LHCN-M2 (cell line): ENCODE data around the gene DHX9. TPM values are rescaled to one million over a fixed set of nuclear protein-coding genes. Genes with fewer than 3 reads are reported as not detected.

Experiments used
- DNase-seq: peaks from one replicate; pipeline ENCODE4 v3.0.0-alpha.2; 2012; ENCODE audit warnings: low read depth
- total RNA-seq: library from RNA; depleted of rRNA; stranded (reverse); fragments of >200 nt; gene quantifications from 2 replicates; pipeline ENCODE4 v1.2.3, GENCODE V29; 2014

Gene DHX9
- total RNA-seq, 1 experiment from 2014 or later, result 166 TPM

- no peak for DNase-seq
Observed at GRCh38 chr1:182841368-182841988, 2.3 kb downstream of the DHX9 start.

- no peak for DNase-seq
Observed at GRCh38 chr1:182842265-182842664, 3.1 kb downstream of the DHX9 start.

GRCh38 chr1:182845379-182845778 is 6.2 kb downstream of the DHX9 start:
- DNase-seq, result no peak

DNA sequence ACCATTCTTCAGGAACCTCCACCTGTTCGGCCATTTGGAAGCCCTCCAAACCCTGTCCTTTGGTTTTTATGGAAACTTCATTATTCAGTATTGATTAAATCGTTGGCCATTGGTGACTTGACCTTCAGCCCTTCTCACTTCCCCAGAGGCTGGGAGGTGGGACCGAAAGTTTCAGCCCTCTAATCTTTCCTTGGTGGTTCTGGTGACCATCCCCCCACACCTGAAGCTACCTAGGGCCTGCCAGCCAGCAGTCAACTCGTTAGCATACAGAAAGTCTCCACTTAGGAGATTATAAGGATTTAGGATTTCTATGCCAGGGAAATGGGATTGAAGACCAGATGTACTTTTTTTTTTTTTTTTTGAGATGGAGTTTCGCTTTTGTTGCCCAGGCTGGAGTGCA is 6.7 kb downstream of the DHX9 start:
- DNase-seq, result no peak

- DNase-seq, result no peak
Observed at GRCh38 chr1:182847105-182847504, 8.0 kb downstream of the DHX9 start.

GRCh38 chr1:182848736-182849135 is 9.6 kb downstream of the DHX9 start:
- DNase-seq, result no peak

GRCh38 chr1:182850319-182850718 is 11.2 kb downstream of the DHX9 start:
- DNase-seq, result no peak

DNA sequence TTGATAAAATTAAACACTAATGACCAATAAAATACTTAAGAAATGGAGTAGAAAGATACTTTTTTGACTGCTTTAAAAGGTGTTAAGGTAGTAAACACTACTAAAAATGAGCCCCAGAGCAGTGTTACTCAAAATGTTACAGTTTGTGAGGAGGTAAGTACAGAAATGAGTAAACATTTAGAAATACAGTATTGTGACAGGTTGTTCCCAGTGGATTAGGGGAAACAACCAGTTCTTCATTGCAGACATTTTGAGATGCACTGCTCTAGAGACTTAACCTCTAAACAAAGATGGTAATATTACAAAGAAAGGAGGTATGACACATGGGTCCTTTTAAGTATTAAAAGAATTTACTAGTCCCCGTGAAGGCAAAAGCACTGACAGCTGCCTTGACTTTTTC is 12.7 kb downstream of the DHX9 start:
- no peak for DNase-seq

DNA sequence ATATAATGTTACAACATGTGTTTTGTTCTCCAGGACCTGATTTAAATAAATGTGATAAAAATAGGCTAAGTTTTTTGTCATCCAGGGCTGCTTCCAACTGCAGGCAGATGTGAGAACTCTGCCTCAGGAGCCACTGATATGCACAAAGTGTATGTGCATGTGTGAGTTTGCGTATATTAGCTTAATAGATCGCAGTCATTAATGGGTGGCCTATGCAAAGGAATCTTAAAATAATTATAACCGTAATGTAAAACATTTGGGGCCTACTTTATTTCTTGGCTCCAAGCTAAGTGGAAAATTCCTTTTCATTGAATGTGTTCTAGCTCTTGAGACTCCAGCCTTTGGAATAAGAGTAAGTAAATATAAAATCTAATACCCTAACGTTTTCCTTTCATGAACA is 16.8 kb downstream of the DHX9 start:
- no peak for DNase-seq

DNA sequence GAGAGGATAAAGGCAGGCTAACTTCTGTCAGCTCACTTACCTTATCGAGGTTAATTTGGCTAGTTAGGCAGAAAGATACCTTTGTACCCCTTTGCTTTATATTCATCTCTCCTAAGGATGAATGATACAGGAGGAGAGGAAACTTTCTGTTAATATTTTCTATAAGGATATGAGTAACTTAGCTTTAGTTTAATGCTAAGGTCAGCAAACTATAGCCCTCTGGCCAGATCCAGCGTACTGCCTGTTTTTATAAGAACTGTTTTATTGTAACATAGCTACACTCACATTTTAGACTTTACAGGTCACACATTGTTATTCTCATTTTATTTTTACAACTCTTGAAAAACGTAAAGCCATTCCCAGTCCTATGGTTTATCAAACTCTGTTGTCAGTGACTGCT is 18.1 kb downstream of the DHX9 start:
- DNase-seq, result no peak

DNA sequence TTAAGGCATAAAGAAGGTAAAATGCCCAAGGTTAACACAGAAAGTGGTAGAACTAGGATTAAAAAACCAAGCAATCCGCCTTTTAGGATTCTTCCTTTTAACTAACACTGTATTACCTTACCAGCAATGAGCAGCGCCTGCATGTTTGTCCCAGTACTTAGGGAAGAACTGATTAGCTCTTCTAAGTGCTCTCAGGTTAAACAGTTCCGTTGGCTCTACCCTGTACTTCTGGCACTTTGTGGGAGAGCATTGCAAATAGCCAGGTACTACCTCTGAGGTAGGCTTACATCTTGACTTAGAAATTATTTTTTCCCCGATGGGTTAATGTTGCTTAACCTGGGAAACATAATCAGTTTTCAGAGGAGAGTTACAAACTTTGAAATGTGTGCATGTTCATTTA is 21.5 kb downstream of the DHX9 start:
- no peak for DNase-seq

DNA sequence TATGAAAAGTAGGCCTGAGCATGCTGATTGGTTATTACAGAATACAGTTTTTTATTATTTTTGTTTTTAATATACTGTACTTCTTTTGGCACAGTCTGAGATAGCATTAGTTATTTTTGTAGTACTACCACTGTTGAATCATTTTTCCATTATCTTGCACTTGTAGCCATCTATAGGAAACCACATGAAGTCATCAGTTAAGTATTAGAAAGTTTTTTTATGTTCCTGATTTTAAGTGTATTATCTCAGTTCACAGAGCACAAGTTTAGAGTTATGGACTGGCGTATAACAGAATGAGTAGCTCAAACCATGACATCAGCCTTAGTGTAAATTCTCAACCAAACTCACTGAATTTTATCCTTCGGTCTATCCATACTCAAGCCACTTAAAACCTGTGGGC is 22.8 kb downstream of the DHX9 start:
- no peak for DNase-seq

GRCh38 chr1:182862827-182863226 is 23.7 kb downstream of the DHX9 start:
- no peak for DNase-seq

- DNase-seq, result no peak
Observed at GRCh38 chr1:182863940-182864339, 24.8 kb downstream of the DHX9 start.

DNA sequence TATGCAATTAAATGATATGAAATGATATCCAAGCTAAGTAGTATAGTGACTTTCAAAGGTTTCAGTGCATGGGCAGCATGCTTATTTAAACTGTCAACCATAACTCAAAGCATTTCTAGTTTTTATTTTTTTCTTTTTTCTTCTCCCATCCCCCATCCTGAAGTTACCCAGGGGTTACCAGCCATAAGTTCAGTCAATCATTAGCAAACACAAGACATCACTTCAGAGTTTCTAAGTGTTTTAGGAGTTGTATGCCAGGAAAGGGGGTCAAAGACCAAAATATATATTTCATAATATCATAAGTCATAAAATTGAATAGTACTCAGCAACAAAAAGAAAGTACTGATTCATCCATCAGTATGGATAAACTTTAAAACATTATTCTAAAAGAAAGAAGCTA is 28.7 kb downstream of the DHX9 start:
- DNase-seq, result no peak

DNA sequence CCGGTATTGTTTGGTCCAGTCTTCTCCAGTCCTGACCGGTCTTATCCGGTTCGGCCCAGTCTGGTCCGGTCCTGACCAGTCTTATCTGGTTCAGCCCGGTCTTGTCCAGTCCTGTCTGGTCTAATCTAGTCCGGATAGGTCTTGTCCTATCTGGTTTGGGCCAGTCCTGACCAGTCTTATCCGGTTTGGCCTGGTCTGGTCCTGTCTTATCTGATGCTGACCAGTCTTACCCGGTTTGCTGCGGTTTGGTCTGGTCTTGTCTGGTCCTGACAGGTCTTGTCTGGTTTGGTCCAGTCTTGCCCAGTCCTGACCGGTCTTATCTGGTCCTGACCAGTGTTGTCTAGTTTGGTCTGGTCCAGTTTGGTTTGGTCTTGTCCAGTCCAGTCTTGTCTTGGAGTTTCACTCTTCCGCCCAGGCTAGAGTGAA is 30.1 kb downstream of the DHX9 start:
- no peak for DNase-seq

DNA sequence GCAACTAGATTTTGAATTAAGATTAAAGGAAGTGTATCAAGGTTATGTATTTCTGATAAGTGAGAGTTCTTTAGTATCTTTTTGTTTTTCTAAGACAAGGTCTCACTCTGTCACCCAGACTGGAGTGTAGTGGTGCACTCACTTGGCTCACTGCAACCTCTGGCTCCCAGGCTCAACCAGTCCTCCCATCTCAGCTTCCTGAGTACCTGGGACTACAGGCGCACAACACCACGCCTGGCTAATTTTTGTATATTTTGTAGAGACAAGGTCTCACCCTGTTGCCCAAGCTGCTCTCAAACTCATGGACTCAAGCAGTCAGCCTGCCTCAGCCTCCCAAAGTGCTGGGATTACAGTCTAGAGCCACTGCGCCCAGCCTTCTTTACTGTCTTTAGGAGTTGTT is 33.7 kb downstream of the DHX9 start:
- no peak for DNase-seq

- DNase-seq, result no peak
Observed at GRCh38 chr1:182875889-182876288, 36.7 kb downstream of the DHX9 start.

DNA sequence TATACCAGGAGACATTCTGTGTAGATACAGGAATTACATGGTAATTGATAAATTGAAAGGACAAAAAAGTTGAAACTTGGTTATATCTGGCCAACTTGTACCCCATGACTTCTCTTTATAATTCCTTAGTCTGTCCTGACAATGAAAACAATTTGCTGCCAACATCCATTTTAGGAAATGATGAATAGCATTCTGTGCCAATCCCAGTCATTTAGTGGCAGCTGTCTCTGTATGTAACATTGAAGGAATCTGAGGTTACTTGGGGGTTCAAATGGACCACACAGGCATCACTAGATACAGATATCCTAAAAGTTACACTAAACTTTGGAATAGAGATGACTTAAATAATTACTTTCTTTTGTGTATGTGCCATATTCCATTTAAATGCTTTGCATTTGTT is 38.2 kb downstream of the DHX9 start:
- peak; percentile 57 for DNase-seq

DNA sequence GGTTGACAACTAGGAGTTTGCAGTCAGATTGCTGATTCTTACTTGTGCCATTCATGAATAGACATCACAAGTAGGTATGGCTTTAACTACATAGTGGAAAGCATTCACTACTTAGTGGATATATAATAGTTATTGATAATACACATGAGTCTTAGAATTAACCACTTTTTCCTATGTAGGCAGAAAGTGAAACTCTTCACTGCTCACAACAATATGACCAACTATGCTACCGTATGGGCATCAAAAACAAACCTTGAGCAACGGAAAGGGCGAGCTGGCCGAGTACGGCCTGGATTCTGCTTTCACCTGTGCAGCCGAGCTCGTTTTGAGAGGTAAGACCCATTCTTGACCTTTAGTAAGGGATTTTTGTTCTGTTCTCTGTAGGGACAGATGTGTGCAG is 38.7 kb downstream of the DHX9 start:
- no peak for DNase-seq

DNA sequence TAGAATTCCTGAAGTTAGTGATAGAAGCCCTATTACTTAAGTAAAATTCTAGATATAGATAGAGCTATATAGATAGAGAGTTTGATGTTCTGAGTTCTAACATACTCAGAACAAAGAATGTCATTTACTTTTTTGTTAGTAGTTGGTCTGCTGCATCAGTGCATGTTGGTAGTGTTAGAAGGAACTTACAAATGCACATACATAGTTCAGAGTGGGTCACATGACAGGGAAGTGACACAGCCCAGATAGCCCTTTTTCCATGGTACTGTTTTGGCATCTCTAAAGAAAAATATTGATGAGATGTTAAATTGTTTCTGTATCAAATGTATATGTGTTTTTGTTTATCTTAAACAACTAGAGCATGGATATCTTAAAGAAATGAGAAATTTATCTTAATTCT is 45.7 kb downstream of the DHX9 start:
- DNase-seq, result no peak

GRCh38 chr1:182885591-182885990 is 46.4 kb downstream of the DHX9 start:
- DNase-seq, result no peak

DNA sequence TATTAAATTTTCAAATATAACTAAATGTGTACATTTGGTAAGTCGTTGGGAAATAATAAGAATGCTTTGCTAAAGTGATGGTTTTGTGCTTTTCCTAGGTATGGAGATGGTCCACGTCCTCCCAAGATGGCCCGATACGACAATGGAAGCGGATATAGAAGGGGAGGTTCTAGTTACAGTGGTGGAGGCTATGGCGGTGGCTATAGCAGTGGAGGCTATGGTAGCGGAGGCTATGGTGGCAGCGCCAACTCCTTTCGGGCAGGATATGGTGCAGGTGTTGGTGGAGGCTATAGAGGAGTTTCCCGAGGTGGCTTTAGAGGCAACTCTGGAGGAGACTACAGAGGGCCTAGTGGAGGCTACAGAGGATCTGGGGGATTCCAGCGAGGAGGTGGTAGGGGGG is 47.8 kb downstream of the DHX9 start:
- no peak for DNase-seq
